ENCODE measurements around the gene EPHA5.
A peak's percentile ranks its signal among the peaks of the same experiment; 100 is the strongest.

Gene EPHA5

DNA sequence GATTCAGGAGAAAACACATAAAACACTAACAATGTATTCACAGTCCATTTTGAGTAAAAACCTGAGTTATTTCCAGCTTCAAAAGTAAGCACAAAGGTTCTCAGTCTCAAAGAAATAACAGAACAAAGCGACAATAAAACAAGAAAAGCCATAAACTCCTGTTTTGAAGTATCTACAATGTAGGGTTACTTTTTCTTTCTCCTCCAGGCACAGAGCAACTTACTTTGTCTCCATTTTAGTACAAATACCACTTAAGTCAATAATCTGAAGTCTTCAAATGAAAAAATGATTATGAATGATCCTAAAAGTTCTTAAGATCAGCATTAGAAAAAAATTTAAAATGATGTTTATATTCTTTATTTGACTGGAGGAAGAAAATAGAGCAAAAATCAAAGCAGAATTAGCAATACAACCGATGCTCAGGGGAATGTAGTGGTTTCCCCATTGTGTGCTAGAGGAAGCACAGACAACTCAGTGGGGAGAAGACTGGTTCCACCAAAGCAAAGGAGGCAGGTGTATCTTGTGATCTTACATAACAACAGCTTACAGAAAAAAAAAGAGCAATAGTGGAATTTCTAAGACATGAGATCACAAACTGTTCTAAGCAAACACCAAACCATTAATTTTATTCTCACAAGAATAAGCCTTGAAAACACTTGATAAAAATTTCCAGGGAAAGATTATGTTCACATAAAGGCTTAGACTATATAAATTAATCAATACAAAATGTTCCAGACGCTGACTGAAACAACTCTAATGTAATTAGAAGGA lies 35.1 kb downstream of the EPHA5 start:
- TF ChIP-seq, protein P1, sequence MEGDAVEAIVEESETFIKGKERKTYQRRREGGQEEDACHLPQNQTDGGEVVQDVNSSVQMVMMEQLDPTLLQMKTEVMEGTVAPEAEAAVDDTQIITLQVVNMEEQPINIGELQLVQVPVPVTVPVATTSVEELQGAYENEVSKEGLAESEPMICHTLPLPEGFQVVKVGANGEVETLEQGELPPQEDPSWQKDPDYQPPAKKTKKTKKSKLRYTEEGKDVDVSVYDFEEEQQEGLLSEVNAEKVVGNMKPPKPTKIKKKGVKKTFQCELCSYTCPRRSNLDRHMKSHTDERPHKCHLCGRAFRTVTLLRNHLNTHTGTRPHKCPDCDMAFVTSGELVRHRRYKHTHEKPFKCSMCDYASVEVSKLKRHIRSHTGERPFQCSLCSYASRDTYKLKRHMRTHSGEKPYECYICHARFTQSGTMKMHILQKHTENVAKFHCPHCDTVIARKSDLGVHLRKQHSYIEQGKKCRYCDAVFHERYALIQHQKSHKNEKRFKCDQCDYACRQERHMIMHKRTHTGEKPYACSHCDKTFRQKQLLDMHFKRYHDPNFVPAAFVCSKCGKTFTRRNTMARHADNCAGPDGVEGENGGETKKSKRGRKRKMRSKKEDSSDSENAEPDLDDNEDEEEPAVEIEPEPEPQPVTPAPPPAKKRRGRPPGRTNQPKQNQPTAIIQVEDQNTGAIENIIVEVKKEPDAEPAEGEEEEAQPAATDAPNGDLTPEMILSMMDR (conservative IDR thresholded peaks at IDR 0.05; ENCODE audit: control insufficient read depth, insufficient read depth, low read depth, low read length) = no peak
- DNase-seq (ENCODE audit: low read depth) = no peak
- no peak overlapping the region for H3K4me3 ChIP-seq (ENCODE audit: control insufficient read depth, low read depth, low read length)

GRCh38 chr4:65624651-65625050 lies 45.6 kb downstream of the EPHA5 start:
- H3K4me3 ChIP-seq (ENCODE audit: control insufficient read depth, low read depth, low read length) = no peak overlapping the region
- DNase-seq (ENCODE audit: low read depth) = peak; percentile 4
- TF ChIP-seq, protein P1 (conservative IDR thresholded peaks at IDR 0.05; ENCODE audit: control insufficient read depth, insufficient read depth, low read depth, low read length) = no peak

- DNase-seq (ENCODE audit: low read depth) = peak; percentile 66
- H3K4me3 ChIP-seq (ENCODE audit: control insufficient read depth, low read depth, low read length) = no peak overlapping the region
- TF ChIP-seq, protein P1 (conservative IDR thresholded peaks at IDR 0.05; ENCODE audit: control insufficient read depth, insufficient read depth, low read depth, low read length) = no peak
These were observed 46.8 kb downstream of the EPHA5 start for GRCh38 chr4:65623506-65623905.

- TF ChIP-seq, protein P1 (conservative IDR thresholded peaks at IDR 0.05; ENCODE audit: control insufficient read depth, insufficient read depth, low read depth, low read length) = no peak
- DNase-seq (ENCODE audit: low read depth) = no peak
- no peak overlapping the region for H3K4me3 ChIP-seq (ENCODE audit: control insufficient read depth, low read depth, low read length)
These were observed 52.9 kb downstream of the EPHA5 start for GRCh38 chr4:65617416-65617815.

GRCh38 chr4:65604515-65604914 lies 65.8 kb downstream of the EPHA5 start:
- DNase-seq (ENCODE audit: low read depth) = no peak
- TF ChIP-seq, protein P1 (conservative IDR thresholded peaks at IDR 0.05; ENCODE audit: control insufficient read depth, insufficient read depth, low read depth, low read length) = no peak
- H3K4me3 ChIP-seq (ENCODE audit: control insufficient read depth, low read depth, low read length) = no peak overlapping the region

GRCh38 chr4:65600656-65601055 lies 69.6 kb downstream of the EPHA5 start:
- TF ChIP-seq, protein P1 (conservative IDR thresholded peaks at IDR 0.05; ENCODE audit: control insufficient read depth, insufficient read depth, low read depth, low read length) = no peak
- DNase-seq (ENCODE audit: low read depth) = no peak

More at GRCh38 chr4:65600656-65601055, 69.6 kb downstream of the EPHA5 start:
- no peak overlapping the region for H3K4me3 ChIP-seq (ENCODE audit: control insufficient read depth, low read depth, low read length)

All from fibroblast of mammary gland (primary cell).